OCI-LY3 (cell line): Measurements from ENCODE around the gene RINL.
"Not testable (repeated sequence)": the region's sequence is repeated elsewhere in the genome, so short reads cannot be mapped to it uniquely, and the experiment has no call there.

Experiments used
- H2AFZ ChIP-seq: fragments of 200-600, 300-600 bp; shearing (Covaris generic); 2 replicates; pipeline ENCODE4 v1.6.0; 2014; ENCODE audit warnings: antibody characterized with exemption, low read depth, low read length
- H3K27ac ChIP-seq: fragments of 200-600, 300-600 bp; sonication (generic); 2 replicates; pipeline ENCODE4 v1.5.1; 2014; ENCODE audit warnings: mild to moderate bottlenecking, low read length, moderate library complexity, mixed read lengths
- H3K27me3 ChIP-seq: fragments of 200-600, 300-600 bp; sonication (generic); 2 replicates; pipeline ENCODE4 v1.6.1; 2014; ENCODE audit warnings: low read depth, low read length, mixed read lengths
- H3K36me3 ChIP-seq: fragments of 200-600, 300-600 bp; sonication (generic); replicated peaks from 2 replicates; pipeline ENCODE3; 2014; ENCODE audit warnings: low read depth, low read length, mixed read lengths
- H3K4me1 ChIP-seq: fragments of 300-600, 200-600 bp; sonication (generic); 2 replicates; pipeline ENCODE4 v1.6.1; 2014; ENCODE audit warnings: low read length, mixed read lengths
- H3K4me2 ChIP-seq: fragments of 200-600, 300-600 bp; sonication (generic); 2 replicates; pipeline ENCODE4 v1.6.1; 2014; ENCODE audit warnings: low read length, mixed read lengths
- H3K4me3 ChIP-seq: fragments of 300-600, 200-600 bp; sonication (generic); 2 replicates; pipeline ENCODE4 v1.5.1; 2014; ENCODE audit warnings: antibody characterized with exemption, mild to moderate bottlenecking, low read length, moderate library complexity
- H3K79me2 ChIP-seq: fragments of 300-600, 200-600 bp; shearing (Covaris generic); 2 replicates; pipeline ENCODE4 v1.6.1; 2014; ENCODE audit warnings: mild to moderate bottlenecking, low read length, mixed read lengths
- H3K9ac ChIP-seq: fragments of 300-600, 200-600 bp; shearing (Covaris generic); 2 replicates; pipeline ENCODE4 v1.6.0; 2014; ENCODE audit warnings: mild to moderate bottlenecking, low read length, moderate library complexity
- H3K9me3 ChIP-seq: fragments of 200-600, 300-600 bp; shearing (Covaris generic); 2 replicates; pipeline ENCODE4 v1.6.1; 2014; ENCODE audit warnings: low read length, mixed read lengths; ENCODE audit not compliant: insufficient read depth
- H4K20me1 ChIP-seq: fragments of 200-600, 300-600 bp; sonication (generic); 2 replicates; pipeline ENCODE4 v1.6.1; 2016; ENCODE audit warnings: low read length, mixed read lengths; ENCODE audit not compliant: insufficient read depth
- CTCF ChIP-seq: fragments of 200-600, 300-600 bp; sonication (generic); IDR thresholded peaks from 2 replicates; pipeline ENCODE4 v1.5.1; 2014; ENCODE audit warnings: antibody characterized with exemption, low read length, low read depth
- EZH2phosphoT487 ChIP-seq: fragments of 200-600 bp; shearing (Covaris generic); IDR thresholded peaks from 2 replicates; pipeline ENCODE4 v1.6.1; 2018; ENCODE audit warnings: antibody characterized with exemption, mixed run types, low read depth

Gene RINL

GRCh38 chr19:38890686-38891085, 12.6 kb upstream of the RINL start:
- no peak overlapping the region for H2AFZ ChIP-seq
- H3K79me2 ChIP-seq = no peaks in the 10 kb centered on the region
- no peak overlapping the region for H3K4me2 ChIP-seq
- H3K36me3 ChIP-seq = no peaks in the 10 kb centered on the region
- no peak overlapping the region for H3K9ac ChIP-seq
- H4K20me1 ChIP-seq = no peaks in the 10 kb centered on the region
- H3K27me3 ChIP-seq = no peaks in the 10 kb centered on the region
- no peaks in the 10 kb centered on the region for H3K4me1 ChIP-seq
- no peaks in the 10 kb centered on the region for H3K9me3 ChIP-seq
- no peak overlapping the region for H3K27ac ChIP-seq
- H3K4me3 ChIP-seq = no peak overlapping the region
- no peak for TF ChIP-seq CTCF
- TF ChIP-seq EZH2phosphoT487 = no peak

GRCh38 chr19:38889803-38890202, 11.7 kb upstream of the RINL start:
- TF ChIP-seq CTCF (no peak), EZH2phosphoT487 (no peak)
- H3K4me1 ChIP-seq = no peaks in the 10 kb centered on the region
- no peaks in the 10 kb centered on the region for H4K20me1 ChIP-seq
- H3K36me3 ChIP-seq = no peaks in the 10 kb centered on the region
- no peaks in the 10 kb centered on the region for H3K27me3 ChIP-seq
- no peak overlapping the region for H3K4me3 ChIP-seq
- H3K27ac ChIP-seq = no peak overlapping the region
- no peak overlapping the region for H2AFZ ChIP-seq
- no peak overlapping the region for H3K9ac ChIP-seq
- no peaks in the 10 kb centered on the region for H3K9me3 ChIP-seq
- no peak overlapping the region for H3K4me2 ChIP-seq
- H3K79me2 ChIP-seq = no peaks in the 10 kb centered on the region

DNA sequence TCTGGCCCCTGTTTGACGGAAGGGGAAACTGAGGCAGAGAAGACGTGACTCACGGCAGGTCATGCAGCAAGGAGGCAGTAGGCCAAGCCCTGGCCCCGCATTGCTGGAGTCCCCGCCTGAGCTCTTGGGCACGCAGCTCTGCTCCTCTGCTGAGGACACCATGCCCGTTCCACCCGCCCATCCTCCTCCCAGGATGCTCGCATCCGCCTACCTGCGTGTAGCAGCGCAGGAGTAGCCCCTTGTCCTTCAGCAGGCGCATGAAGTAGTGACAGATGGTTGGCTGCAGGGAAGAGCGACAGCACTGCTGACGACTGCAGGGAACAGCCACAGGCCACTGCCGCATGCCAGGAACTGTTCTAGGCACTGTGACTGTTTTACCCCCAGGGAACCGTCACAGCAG, 10.8 kb upstream of the RINL start:
- H3K4me2 ChIP-seq = no peak overlapping the region
- no peak overlapping the region for H3K9ac ChIP-seq
- H3K9me3 ChIP-seq = no peaks in the 10 kb centered on the region
- H3K4me1 ChIP-seq = no peaks in the 10 kb centered on the region
- H4K20me1 ChIP-seq = no peaks in the 10 kb centered on the region
- no peaks in the 10 kb centered on the region for H3K27me3 ChIP-seq
- H3K36me3 ChIP-seq = no peaks in the 10 kb centered on the region
- H3K27ac ChIP-seq = no peak overlapping the region
- no peak overlapping the region for H2AFZ ChIP-seq
- H3K79me2 ChIP-seq = no peaks in the 10 kb centered on the region
- no peak overlapping the region for H3K4me3 ChIP-seq
- no peak for TF ChIP-seq EZH2phosphoT487
- no peak for TF ChIP-seq CTCF

GRCh38 chr19:38884691-38885090, 6.6 kb upstream of the RINL start:
- H3K9me3 ChIP-seq, H3K36me3 ChIP-seq, H4K20me1 ChIP-seq, H2AFZ ChIP-seq, H3K4me1 ChIP-seq, H3K9ac ChIP-seq, H3K27me3 ChIP-seq, H3K27ac ChIP-seq, H3K4me3 ChIP-seq, H3K4me2 ChIP-seq, H3K79me2 ChIP-seq: not testable (repeated sequence)

DNA sequence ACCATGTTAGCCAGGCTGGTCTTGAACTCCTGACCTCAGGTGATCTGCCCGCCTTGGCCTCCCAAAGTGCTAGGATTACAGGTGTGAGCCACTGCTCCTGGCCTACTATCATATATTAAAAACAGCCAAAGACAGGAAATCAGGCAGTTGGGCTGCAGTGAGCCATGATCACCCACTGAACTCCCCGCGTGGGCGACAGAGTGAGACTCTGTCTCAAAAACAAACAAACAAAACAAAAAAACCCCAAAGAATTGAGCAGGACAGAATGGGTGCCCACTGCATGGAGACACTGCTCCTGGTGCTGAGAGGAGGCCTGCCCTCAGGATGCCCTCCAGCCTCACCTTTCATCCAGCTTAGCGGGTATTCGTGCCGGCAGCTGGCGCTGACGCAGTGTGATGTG, 5.2 kb upstream of the RINL start:
- Histone ChIP-seq H2AFZ (no peak overlapping the region), H3K79me2 (no peaks in the 10 kb centered on the region), H3K27me3 (no peaks in the 10 kb centered on the region), H4K20me1 (no peaks in the 10 kb centered on the region), H3K4me1 (peaks cover 12% of the 10 kb centered on the region), H3K27ac (no peak overlapping the region), H3K9ac (no peak overlapping the region), H3K4me2 (no peak overlapping the region), H3K9me3 (no peaks in the 10 kb centered on the region), H3K36me3 (no peaks in the 10 kb centered on the region), H3K4me3 (no peak overlapping the region)
- no peak for TF ChIP-seq EZH2phosphoT487
- no peak for TF ChIP-seq CTCF
